Mononuclear cell (primary cell): ENCODE data around the gene BCL2L2. TPM values are rescaled to one million over a fixed set of nuclear protein-coding genes. Genes with fewer than 3 reads are reported as not detected.
"Not testable (repeated sequence)": the region's sequence is repeated elsewhere in the genome, so short reads cannot be mapped to it uniquely, and the experiment has no call there.

Experiments used
- H3K27me3 ChIP-seq: 2 replicates; pipeline ENCODE4 v1.6.0; 2011; ENCODE audit warnings: low read length, control low read depth; ENCODE audit not compliant: insufficient read depth
- H3K4me1 ChIP-seq: 2 replicates; pipeline ENCODE4 v1.5.1; 2011; ENCODE audit warnings: mild to moderate bottlenecking, low read length, control low read depth; ENCODE audit not compliant: insufficient read depth
- H3K4me3 ChIP-seq: 2 replicates; pipeline ENCODE4 v1.5.1; 2011; ENCODE audit warnings: mild to moderate bottlenecking, low read length, moderate library complexity
- H3K9me3 ChIP-seq: 2 replicates; pipeline ENCODE4 v1.5.1; 2011; ENCODE audit warnings: low read depth, mild to moderate bottlenecking, control low read depth, low read length
- total RNA-seq: library from RNA; depleted of rRNA; stranded (reverse); fragments of >200 nt; gene quantifications from one replicate; pipeline ENCODE4 v1.2.3, GENCODE V29; 2012

Gene BCL2L2
- total RNA-seq, 1 donor = 3.4 TPM

DNA sequence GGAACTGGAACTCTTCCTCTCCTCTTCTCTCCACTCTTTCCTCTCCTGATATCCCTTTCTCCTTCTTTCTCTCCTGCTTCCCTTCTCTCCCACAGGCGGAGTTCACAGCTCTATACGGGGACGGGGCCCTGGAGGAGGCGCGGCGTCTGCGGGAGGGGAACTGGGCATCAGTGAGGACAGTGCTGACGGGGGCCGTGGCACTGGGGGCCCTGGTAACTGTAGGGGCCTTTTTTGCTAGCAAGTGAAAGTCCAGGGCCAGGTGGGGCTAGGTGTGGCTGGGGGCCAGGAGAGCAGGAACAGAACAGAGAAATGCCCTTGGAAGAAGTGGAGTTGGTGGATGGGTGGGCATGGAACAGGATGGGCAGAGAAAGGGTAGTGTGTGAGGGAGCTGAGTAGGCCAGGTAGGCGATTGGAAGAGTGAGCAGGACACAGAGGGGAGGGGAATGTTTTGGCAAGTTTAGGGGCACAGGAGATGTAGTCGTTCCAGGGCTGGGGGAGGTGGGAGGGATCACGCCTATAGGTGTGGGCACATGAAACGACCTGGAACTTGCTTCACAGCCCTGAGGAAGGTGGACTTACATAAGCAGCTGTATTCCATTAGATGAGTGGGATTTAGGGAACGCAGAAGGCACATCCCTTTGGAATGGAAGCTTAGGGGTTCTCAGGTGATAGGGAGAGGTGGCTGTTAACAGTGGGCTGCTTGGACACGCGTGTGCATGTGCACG lies 2.2 kb downstream of the BCL2L2 start:
- peaks cover 3% of the 10 kb centered on the region for H3K27me3 ChIP-seq
- H3K4me3 ChIP-seq = no peak overlapping the region
- H3K4me1 ChIP-seq = peaks cover 24% of the 10 kb centered on the region
- H3K9me3 ChIP-seq = no peaks in the 10 kb centered on the region

DNA sequence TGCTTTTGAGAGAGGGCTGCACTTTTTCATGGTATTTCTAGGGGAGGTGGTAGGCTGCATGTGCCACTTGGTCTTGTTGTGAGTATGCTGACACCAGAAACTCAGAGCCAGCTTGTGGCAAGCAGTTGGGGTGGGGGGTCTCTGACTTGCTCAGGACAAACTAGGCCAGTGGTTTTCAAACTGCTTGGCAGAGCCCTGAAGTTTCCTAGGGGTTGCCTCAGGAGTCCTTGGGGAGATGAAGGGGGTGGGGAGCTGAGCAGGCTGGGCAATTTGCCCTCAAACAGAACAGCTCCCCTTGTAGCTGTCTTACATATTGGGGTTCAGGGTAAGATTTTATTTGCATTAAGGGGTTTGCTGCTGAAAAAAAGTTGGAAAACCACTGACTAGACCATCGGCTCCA lies 3.9 kb downstream of the BCL2L2 start:
- H3K4me1 ChIP-seq = peaks cover 22% of the 10 kb centered on the region
- no peaks in the 10 kb centered on the region for H3K9me3 ChIP-seq
- peaks cover 3% of the 10 kb centered on the region for H3K27me3 ChIP-seq
- H3K4me3 ChIP-seq = no peak overlapping the region

DNA sequence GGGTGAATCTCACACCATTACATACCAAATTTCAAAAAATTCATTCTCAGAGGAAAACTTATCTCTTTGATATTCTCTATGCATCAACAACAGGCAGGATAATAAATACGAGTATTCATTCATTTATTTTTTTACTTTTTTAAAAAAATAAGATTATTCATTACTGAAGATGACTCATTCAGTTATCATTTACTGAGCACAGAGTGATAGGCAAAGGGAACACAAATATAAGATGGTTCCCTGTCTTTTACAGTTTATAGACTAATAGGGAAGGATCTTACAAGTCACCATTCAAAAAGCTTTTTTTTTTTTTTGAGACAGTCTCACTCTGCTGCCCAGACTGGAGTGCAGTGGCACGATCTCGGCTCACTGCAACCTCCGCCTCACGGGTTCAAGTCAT lies 9.7 kb downstream of the BCL2L2 start:
- Histone ChIP-seq H3K4me3 (no peak overlapping the region), H3K27me3 (no peaks in the 10 kb centered on the region), H3K4me1 (peaks cover 9% of the 10 kb centered on the region), H3K9me3 (no peaks in the 10 kb centered on the region)

DNA sequence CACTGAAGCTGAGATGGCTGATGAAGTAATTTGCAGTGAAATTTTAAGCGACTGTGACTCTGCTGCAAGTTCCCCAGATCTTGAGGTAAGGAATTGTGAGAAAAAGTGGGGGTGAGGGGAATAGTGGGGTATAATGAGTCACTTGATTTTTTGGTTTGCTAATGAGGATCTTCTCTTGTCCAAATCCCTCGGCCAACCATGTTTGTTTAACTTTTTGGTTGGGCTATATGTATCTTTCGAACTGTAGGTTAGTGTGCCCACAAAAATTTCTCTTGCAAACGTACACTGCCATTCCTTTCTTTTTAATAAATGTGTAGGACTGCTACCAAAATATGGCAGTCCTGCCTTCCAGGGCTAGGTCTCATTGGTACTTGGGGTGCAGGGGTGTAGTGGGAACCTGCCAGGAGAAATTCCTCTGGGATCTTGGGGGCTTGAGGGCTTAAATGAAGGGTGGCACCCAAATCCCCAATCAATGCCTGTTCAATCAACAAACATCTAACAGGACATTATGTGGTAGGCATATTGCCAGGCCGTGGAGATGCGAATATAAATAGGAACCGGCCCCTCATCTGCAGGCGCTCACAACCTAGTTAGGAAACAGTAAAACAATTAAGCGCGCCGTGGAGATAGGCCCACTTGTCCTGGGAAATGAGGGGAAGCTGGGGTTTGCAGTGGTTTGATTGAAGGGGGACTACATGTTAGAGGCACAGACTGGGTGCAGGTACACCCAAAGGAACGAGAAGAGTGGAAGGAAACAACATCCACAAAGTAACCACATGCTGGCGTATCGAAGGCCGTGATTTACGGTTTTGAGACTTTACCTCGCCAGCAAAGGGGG lies 13.3 kb downstream of the BCL2L2 start:
- Histone ChIP-seq H3K27me3 (no peaks in the 10 kb centered on the region), H3K9me3 (no peaks in the 10 kb centered on the region), H3K4me3 (peak overlapping the region; percentile 39), H3K4me1 (peaks cover 33% of the 10 kb centered on the region)

DNA sequence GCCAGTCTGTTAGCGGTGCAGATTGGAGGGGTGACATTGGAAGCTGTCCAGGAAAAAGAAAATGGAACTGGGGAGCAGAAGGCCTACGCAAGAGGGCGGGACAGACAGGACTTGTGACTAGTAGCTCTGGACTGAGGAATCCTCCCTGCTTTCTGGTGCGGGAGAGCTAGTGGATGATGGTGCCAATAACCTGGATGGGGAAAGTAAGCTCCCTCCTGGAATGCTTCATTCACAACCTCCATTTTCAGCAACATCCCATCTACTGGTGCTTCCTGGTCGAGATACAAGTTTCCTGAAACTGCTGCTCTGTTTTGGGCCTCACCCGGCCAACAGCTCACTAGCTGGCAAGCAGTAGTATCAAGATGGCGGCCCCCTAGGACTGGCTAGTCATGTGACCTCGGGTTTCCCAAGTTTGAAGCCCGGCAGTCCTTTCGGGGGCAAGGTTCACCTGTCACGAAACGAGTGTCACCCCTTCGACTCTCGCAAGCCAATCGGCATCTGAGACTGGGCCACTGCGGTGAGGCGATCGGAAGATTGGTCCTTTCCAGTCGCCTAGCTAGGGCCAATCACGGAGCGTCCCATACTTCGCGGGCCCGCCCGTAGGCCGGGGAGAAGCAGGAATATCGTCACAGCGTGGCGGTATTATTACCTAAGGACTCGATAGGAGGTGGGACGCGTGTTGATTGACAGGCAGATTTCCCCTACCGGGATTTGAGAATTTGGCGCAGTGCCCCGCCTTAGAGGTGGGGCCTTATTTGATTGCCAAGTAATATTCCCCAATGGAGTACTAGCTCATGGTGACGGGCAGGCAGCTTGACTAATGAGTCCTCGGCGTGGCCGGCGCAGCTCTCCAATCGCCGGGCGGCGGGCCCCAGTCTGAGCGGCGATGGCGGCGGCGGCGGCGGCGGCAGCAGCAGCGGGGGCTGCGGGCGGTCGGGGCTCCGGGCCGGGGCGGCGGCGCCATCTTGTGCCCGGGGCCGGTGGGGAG lies 14.2 kb downstream of the BCL2L2 start, which contains the start of gene PABPN1:
TSS of gene PABPN1 (plus strand) at position 874 of the 988 bp plus-strand sequence. CDS start at position 887, 13 bp downstream.
- peak within 1 kb of the TSS; percentile 72 for H3K4me3 ChIP-seq
- peaks cover 33% of the 10 kb centered on the region for H3K4me1 ChIP-seq
- H3K9me3 ChIP-seq = no peaks in the 10 kb centered on the region
- H3K27me3 ChIP-seq = no peaks in the 10 kb centered on the region

DNA sequence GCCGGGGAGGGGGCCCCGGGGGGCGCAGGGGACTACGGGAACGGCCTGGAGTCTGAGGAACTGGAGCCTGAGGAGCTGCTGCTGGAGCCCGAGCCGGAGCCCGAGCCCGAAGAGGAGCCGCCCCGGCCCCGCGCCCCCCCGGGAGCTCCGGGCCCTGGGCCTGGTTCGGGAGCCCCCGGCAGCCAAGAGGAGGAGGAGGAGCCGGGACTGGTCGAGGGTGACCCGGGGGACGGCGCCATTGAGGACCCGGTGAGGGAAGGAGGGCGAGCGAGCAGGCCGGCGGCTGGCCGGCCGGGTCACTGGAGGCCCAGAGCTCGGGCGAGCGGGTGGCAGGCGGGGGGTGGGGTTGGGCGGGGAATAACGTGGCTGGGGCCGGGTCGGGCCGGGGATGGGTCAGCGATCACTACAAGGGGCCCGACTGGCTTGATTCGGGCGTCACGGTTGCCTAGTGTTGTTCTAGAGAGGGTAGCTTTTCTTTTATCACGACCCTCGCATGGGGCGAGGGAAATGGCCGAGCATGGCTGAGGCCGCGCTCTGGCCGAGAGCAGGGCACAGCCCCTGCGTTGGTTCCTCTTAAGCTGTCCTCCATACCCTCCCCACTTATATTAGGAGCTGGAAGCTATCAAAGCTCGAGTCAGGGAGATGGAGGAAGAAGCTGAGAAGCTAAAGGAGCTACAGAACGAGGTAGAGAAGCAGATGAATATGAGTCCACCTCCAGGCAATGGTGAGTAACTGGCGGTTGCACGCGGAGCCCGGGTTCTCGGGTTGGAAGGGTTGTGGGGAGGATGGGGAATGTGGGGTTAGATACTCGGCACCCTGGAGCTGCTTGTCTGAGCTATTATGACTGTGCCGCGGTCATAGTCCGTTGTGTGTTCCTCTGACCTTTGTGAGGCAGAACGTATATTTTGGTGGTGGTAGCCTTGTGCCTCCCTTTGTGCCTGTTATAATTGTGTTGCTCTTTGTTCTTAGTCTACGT lies 15.2 kb downstream of the BCL2L2 start:
- peaks cover 33% of the 10 kb centered on the region for H3K4me1 ChIP-seq
- no peaks in the 10 kb centered on the region for H3K9me3 ChIP-seq
- H3K27me3 ChIP-seq = no peaks in the 10 kb centered on the region
- H3K4me3 ChIP-seq = peak overlapping the region; percentile 72

DNA sequence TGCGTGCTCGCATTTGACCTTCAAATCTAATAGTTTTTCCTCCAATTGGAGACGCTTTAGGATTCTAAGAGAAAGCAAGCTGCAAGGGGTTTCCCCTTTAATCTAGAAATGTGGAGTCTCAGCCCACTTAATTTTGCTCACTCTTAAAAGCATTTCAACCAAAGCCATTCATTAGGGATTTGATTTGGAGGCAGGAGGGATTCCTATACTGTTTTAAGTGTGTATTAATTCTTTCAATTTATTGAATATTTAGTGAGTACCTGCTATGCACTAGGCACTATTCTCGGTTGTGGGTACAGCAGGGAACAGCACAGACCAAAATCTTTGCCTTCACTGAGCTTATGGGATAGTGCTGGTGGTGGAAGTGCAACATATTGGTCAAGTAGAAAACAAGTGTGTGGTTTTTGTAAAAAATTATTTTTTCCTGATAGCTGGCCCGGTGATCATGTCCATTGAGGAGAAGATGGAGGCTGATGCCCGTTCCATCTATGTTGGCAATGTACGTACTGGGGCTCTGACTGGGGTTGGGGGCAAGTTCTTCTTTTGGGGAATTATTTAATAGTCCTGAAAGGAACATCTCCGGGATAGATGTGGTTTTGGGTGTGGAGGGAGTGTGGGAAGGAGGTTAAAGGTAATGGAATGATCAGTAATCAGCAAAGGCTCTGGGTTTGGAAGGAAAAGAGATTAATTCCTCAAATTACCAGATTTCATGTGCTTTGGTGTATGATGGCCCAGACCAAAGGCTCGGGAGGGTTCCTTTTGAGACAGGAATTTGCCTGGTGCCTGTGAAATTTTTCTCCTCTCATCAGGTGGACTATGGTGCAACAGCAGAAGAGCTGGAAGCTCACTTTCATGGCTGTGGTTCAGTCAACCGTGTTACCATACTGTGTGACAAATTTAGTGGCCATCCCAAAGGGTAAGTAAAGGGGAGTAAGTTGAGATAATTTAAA lies 16.2 kb downstream of the BCL2L2 start:
- Histone ChIP-seq H3K4me3 (peak overlapping the region; percentile 72), H3K27me3 (no peaks in the 10 kb centered on the region), H3K9me3 (no peaks in the 10 kb centered on the region), H3K4me1 (peaks cover 33% of the 10 kb centered on the region)

DNA sequence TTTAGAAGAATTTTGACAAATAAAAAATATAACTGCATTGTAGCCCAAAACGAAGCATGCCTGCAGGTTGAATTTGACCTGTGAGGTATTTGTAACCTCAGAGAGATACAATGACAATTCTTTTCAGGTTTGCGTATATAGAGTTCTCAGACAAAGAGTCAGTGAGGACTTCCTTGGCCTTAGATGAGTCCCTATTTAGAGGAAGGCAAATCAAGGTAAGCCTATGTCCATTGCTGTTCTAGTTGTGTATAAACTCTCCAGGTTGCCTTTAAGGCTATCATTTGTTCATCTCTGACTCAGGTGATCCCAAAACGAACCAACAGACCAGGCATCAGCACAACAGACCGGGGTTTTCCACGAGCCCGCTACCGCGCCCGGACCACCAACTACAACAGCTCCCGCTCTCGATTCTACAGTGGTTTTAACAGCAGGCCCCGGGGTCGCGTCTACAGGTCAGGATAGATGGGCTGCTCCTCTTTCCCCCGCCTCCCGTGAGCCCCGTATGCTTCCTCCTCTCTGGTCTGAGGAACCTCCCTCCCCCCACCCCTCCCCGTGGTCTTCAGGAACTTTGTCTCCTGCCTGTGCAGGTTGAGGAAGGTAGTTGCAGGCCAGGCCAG lies 17.3 kb downstream of the BCL2L2 start:
- H3K4me3 ChIP-seq = no peak overlapping the region
- H3K27me3 ChIP-seq = no peaks in the 10 kb centered on the region
- H3K4me1 ChIP-seq = peaks cover 33% of the 10 kb centered on the region
- no peaks in the 10 kb centered on the region for H3K9me3 ChIP-seq

DNA sequence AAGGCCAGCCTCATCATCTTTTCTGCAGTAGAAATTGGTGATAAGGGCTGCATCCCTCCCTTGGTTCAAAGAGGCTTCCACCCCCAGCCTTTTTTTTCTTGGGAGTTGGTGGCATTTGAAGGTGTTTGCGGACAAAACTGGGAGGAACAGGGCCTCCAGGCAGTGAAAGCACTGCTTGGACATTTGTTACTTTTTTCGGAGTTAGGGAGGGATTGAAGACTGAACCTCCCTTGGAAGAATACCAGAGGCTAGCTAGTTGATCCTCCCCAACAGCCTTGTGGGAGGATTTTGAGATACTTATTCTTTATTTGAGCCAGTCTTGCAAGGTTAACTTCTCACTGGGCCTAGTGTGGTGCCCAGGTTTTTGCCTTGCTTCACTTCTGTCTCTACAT lies 17.8 kb downstream of the BCL2L2 start:
- Histone ChIP-seq H3K9me3 (no peaks in the 10 kb centered on the region), H3K27me3 (no peaks in the 10 kb centered on the region), H3K4me3 (no peak overlapping the region), H3K4me1 (peaks cover 33% of the 10 kb centered on the region)

DNA sequence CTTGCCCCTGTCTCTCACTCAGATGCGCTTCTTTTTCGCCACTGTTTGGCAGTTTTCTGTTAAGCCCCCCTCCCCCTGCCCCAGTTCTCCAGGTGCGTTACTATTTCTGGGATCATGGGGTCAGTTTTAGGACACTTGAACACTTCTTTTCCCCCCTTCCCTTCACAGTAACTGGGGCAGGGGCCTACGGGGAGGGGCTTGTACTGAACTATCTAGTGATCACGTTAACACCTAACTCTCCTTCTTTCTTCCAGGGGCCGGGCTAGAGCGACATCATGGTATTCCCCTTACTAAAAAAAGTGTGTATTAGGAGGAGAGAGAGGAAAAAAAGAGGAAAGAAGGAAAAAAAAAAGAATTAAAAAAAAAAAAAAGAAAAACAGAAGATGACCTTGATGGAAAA lies 18.4 kb downstream of the BCL2L2 start:
- H3K9me3 ChIP-seq = no peaks in the 10 kb centered on the region
- H3K4me3 ChIP-seq = no peak overlapping the region
- H3K4me1 ChIP-seq = peaks cover 30% of the 10 kb centered on the region
- H3K27me3 ChIP-seq = no peaks in the 10 kb centered on the region

DNA sequence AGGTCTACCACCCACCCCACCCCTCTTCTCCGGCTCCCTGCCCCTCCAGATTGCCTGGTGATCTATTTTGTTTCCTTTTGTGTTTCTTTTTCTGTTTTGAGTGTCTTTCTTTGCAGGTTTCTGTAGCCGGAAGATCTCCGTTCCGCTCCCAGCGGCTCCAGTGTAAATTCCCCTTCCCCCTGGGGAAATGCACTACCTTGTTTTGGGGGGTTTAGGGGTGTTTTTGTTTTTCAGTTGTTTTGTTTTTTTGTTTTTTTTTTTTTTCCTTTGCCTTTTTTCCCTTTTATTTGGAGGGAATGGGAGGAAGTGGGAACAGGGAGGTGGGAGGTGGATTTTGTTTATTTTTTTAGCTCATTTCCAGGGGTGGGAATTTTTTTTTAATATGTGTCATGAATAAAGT lies 19.1 kb downstream of the BCL2L2 start:
- not testable (repeated sequence) for H3K4me3 ChIP-seq, H3K9me3 ChIP-seq, H3K27me3 ChIP-seq
- peaks cover 23% of the 10 kb centered on the region for H3K4me1 ChIP-seq

DNA sequence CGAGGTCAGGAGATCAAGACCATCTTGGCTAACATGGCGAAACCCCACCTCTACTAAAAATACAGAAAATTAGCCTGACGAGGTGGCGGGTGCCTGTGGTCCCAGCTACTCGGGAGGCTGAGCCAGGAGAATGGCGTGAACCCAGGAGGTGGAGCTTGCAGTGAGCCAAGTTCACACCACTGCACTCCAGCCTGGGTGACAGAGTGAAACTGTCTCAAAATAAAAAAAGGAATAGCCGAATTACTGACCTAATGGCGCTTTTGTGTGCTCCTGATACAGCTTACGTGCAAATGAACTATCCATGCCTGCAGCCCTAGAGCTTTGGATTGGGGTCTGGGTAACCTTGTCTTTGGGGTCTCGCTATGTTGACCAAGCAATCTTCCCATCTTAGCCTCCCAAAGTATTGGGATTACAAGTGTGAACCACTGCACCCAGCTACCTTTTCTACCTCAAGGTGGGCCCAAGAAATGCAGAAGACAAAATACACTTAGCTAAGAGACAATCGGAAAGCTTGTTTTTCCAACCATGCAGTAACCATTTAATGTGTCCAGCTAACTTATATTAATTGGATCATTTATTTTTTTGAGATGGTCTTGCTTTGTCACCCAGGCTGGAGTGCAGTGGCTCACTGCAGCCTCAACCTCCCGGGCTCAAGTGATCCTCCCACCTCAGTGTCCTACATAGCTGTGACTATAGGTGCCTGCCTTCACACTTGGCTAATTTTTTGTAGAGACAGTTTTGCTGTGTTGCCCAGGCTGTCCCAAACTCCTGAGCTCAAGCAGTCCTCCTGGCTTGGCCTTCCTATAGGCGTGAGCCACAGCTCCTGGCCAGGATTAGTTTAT lies 20.1 kb downstream of the BCL2L2 start:
- no peaks in the 10 kb centered on the region for H3K27me3 ChIP-seq

More for the DNA sequence above, 20.1 kb downstream of the BCL2L2 start:
- Histone ChIP-seq H3K4me1 (peaks cover 23% of the 10 kb centered on the region), H3K9me3 (no peaks in the 10 kb centered on the region), H3K4me3 (no peak overlapping the region)
